GM18499 (cell line): ENCODE results near the gene FNDC11.
"Not testable (repeated sequence)": the region's sequence is repeated elsewhere in the genome, so short reads cannot be mapped to it uniquely, and the experiment has no call there.

Source experiments
- ATAC-seq: cut with Tn5 transposase; IDR thresholded peaks from one replicate; pipeline ENCODE4 v1.9.1; 2021; ENCODE audit warnings: moderate number of reproducible peaks; ENCODE audit not compliant: insufficient read depth, unreplicated experiment

FNDC11 gene

DNA sequence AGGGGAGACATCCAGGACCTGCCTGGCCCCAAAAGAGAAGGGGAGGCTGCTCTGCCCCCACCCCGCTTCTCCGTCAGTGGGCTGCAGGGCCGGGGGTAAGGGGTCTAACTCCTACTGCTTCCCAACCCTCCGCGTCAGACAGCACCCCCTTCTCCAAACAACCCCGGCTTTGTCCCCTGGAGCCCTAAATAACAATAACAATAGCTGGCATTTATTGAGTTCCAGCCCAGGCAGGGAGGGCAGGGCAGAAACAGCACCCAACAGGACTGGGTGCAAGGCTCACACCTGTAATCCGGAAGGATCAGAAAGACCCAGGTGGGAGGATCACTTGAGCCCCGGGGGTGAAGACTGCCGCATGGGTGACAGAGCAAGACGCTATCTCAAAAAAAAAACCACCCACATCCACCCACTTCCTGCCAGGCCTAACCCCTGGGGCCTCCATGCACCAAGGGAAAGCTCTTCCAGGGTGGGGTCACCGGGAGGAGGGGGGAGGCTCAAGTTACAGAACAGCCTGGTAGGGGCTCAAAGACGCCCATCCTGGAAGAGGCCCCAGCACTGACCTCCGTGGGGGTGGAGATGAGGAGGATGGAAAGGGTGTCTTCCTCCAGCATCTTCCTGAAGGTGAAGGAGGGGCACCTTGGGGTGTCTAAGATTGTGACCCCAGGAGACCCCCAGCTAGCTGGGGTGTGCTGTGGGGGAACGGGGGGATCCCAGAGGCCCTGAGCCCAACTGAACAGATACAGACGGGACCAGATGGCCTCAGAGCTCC is 1.3 kb upstream of the FNDC11 start:
- ATAC-seq, result no peak

GRCh38 chr20:63553251-63553932 is 567 bp upstream of the FNDC11 start:
- ATAC-seq, result no peak

GRCh38 chr20:63554361-63555278 is 661 bp downstream of the FNDC11 start:
- no peak for ATAC-seq

DNA sequence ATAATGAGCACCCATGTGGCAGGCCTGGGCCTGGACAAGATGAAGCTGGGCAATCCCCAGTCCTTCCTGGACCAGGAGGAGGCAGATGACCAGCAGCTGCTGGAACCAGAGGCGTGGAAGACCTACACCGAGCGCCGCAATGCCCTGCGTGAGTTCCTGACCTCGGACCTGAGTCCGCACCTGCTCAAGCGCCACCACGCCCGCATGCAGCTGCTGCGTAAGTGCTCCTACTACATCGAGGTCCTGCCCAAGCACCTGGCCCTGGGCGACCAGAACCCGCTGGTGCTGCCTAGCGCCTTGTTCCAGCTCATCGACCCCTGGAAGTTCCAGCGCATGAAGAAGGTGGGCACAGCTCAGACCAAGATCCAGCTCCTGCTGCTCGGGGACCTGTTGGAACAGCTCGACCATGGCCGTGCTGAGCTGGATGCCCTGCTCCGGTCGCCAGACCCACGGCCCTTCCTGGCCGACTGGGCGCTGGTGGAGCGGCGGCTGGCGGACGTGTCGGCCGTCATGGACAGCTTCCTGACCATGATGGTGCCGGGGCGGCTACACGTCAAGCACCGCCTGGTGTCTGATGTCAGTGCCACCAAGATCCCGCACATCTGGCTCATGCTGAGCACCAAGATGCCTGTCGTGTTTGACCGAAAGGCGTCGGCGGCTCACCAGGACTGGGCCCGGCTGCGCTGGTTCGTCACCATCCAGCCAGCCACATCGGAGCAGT is 1.9 kb downstream of the FNDC11 start:
- no peak for ATAC-seq

- ATAC-seq, result no peak
Measured at GRCh38 chr20:63556873-63557478, 3.0 kb downstream of the FNDC11 start.

GRCh38 chr20:63557481-63557891 is 3.5 kb downstream of the FNDC11 start:
- ATAC-seq, result no peak

- no peak for ATAC-seq
Measured at GRCh38 chr20:63558804-63559484, 5.0 kb downstream of the FNDC11 start.

DNA sequence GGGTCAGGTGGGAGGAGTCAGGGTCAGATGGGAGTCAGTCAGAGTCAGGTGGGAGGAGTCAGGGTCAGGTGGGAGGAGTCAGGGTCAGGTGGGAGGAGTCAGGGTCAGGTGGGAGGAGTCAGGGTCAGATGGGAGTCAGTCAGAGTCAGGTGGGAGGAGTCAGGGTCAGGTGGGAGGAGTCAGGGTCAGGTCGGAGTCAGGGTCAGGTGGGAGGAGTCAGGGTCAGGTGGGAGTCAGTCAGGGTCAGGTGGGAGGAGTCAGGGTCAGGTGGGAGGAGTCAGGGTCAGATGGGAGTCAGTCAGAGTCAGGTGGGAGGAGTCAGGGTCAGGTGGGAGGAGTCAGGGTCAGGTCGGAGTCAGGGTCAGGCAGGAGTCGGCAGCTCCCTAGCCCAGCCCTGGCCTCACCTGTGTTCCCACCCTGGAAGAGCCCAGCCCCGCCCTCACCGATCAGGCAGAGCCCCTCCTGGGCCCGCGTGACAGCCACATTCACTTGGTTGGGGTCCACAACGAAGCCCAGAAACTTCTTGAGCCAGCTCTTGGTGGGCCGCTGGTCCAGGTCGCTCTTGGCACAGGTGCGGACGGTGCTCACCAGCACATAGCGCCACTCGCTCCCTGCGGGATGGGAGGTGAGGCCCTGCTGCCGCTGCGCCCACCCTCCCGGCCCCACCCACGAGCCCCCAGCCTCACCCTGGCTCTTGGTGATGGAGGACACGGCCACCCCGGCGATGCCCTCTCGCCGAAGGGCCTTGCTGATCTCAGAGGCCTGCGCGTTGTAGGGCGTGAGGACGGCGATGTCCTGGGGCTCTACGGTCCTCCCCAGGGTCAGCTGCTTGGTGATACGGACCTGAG is 5.8 kb downstream of the FNDC11 start:
- not testable (repeated sequence) for ATAC-seq

DNA sequence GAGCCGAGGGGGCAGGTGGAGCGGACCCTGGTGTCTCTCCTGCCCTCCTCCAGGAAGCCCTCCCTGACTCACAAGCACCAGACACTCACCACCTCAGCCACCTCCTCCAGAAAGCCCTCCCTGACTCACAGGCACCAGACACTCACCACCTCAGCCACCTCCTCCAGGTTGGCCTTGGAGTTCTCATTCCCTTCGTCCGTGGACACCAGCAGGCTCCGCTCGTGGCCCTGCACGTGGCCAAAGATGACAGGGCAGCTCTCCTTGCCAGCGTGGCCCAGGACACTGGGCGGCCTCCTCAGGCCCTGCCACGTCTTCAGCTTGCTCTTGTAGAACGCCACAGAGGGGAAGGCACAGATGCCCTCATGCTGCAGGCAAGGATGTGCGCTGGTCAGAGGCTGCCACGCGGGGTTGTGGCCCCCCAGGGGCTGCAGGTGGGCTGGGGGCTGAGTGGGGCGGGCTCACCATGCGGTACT is 6.4 kb downstream of the FNDC11 start:
- ATAC-seq, result no peak

- no peak for ATAC-seq
Measured at GRCh38 chr20:63560856-63561609, 7.1 kb downstream of the FNDC11 start.

DNA sequence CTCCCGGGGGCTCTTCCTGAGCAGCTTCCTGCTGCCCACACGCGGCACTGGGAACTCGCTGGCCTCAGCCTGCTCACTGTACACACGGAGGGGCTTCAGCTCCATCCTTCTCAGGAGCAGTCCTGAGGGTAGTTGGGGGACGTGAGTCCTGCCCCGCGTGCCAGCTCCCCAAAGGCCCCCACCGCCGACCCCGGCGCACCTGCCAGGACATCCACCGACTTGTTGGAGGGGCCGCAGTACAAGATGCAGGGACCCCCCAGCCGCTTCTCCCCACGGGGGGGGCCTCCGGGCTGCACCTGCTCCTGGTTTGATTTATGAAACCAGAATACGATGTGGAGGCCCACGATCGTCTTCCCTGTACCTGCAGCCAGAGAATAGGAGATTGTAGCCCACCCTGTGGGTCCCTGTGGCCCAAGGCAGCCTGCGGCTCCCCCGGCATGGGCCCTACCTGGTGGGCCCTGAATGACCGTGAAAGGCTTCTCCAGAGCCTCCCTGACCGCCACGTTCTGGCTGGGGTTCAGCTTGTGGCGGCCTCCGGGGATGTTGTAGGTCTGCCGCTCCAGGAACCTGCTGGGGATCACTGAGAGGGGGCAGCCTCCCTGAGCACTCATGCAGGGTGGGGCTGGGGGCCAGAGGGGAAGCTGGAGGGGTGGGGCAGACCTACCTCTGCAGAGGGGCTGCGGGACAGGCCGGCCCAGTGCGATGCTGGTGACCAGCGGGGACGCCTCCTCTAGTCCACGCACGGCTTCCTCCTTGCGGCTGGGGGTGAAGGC is 7.9 kb downstream of the FNDC11 start:
- ATAC-seq, result no peak

- no peak for ATAC-seq
Measured at GRCh38 chr20:63562461-63563224, 8.7 kb downstream of the FNDC11 start.

DNA sequence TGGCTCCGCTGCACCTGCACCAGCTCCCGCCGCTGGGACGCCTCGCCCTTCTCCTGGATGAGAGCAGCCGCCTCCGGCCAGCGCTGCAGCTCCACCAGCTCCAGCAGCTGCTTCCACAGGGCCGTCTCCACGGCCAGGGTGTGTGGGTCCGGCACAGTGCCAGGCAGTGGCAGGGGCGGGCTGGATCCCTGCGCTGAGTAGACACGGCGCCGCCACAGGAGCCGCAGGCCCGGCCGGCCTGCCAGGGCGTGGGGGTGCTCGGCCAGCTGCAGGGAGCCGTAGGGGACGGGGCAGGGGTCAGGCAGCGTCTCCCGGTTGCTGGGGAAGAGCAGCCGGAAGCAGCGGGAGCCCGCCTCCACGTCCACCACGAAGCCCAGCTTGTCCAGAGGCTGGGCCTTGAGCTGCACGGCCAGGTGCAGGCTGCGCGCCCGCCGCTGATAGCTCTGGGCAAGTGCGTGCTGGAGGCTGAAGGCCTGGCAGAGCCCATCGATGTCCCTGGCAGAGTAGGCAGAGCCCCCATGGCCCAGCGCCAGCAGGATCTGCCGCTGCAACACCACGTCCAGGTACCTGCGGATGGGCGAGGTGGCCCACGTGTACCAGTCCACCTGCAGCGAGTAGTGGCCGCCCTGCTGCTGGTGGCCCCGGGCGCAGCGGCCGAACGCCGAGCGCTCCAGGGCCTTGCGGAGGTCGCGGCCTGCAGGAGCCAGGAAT is 9.4 kb downstream of the FNDC11 start:
- ATAC-seq, result no peak

- ATAC-seq, result no peak
Measured at GRCh38 chr20:63564036-63564810, 10.3 kb downstream of the FNDC11 start.
